MG63 (cell line): ENCODE results near the gene ECE1. TPM values are rescaled to one million over a fixed set of nuclear protein-coding genes. Genes with fewer than 3 reads are reported as not detected.
"Not testable (repeated sequence)": the region's sequence is repeated elsewhere in the genome, so short reads cannot be mapped to it uniquely, and the experiment has no call there.

Experiments
- DNase-seq: peaks from one replicate; pipeline ENCODE4 v3.0.0-alpha.2; 2020
- H3K27me3 ChIP-seq: fragments of 250-450 bp; sonication (Bioruptor Pico); 2 replicates; pipeline ENCODE4 v1.5.1; 2020; ENCODE audit warnings: mild to moderate bottlenecking, moderate library complexity
- H3K36me3 ChIP-seq: fragments of 250-450 bp; sonication (Bioruptor Pico); 2 replicates; pipeline ENCODE4 v1.5.1; 2020; ENCODE audit warnings: mild to moderate bottlenecking, moderate library complexity
- H3K4me3 ChIP-seq: fragments of 250-450 bp; sonication (Bioruptor Pico); 2 replicates; pipeline ENCODE4 v1.5.1; 2020; ENCODE audit warnings: mild to moderate bottlenecking, moderate library complexity
- H3K9me3 ChIP-seq: fragments of 250-450 bp; sonication (Bioruptor Pico); 2 replicates; pipeline ENCODE4 v1.5.1; 2020; ENCODE audit warnings: mild to moderate bottlenecking, moderate library complexity
- total RNA-seq: library from RNA; depleted of rRNA; stranded (reverse); fragments of >200 nt; shearing (Covaris generic); gene quantifications from 2 replicates; pipeline ENCODE4 v1.2.3, GENCODE V29; 2014; ENCODE audit warnings: low replicate concordance; rRNA removed

ECE1 gene
- total RNA-seq, 1 experiment from 2014 or later: 10.5 TPM

DNA sequence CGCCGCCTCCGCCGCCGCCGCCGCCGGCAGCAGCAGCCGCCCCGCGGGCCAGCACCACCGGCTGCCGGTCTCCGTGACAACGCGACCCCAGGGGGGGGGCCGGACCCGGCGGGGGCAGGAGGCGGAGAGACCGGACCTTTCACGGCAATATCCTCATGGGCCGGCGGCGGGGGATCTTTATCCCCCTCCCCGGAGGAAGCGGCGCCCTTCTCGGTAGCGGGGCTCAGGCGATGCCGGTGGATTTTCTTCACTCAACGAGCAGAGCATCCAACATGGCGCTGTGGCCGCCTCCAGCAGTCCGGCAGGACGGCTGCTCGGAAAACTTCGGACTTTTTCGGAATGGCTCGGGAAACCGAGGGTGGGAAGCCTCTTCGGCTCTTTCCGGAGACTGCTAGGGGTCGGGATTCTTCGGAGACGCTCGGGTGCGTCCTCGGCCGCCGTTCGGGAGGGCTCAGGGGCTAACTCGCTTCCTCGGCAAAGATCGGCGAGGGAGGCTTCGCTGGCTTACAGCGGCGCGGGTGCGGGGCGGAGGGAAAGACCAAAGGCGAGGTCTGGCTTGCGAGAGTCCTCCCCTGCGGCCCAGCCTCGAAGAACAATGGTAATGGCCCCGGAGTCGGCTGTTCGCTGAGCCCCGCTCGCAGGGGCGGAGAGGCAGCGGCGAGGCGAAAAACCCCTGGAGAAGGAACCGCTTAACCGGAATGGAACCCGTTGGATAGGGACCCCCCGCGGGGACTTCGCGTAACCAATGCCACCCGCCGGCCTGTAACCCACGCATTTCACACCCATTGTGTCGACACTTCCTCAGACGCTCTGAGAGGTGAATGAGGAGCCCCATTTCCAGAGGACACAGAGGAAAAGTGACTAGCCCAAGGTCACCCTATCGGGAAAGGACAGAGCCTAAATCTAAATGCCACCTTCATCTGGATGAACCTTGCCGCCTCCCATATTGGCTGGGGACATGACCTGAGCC, 113.4 kb downstream of the ECE1 start, which contains the start of gene EIF4G3:
Gene EIF4G3 (minus strand): TSS at position 312 of the 970 bp plus-strand sequence. CDS start 174,155 bp downstream, outside the sequence.
- Histone ChIP-seq H3K9me3 (no peaks in the 10 kb centered on the region), H3K27me3 (no peaks in the 10 kb centered on the region), H3K4me3 (peak within 1 kb of the TSS; percentile 82), H3K36me3 (peaks cover 9% of the 10 kb centered on the region; the same call in 1 of the 2 replicates)
- peak; percentile 94 for DNase-seq

DNA sequence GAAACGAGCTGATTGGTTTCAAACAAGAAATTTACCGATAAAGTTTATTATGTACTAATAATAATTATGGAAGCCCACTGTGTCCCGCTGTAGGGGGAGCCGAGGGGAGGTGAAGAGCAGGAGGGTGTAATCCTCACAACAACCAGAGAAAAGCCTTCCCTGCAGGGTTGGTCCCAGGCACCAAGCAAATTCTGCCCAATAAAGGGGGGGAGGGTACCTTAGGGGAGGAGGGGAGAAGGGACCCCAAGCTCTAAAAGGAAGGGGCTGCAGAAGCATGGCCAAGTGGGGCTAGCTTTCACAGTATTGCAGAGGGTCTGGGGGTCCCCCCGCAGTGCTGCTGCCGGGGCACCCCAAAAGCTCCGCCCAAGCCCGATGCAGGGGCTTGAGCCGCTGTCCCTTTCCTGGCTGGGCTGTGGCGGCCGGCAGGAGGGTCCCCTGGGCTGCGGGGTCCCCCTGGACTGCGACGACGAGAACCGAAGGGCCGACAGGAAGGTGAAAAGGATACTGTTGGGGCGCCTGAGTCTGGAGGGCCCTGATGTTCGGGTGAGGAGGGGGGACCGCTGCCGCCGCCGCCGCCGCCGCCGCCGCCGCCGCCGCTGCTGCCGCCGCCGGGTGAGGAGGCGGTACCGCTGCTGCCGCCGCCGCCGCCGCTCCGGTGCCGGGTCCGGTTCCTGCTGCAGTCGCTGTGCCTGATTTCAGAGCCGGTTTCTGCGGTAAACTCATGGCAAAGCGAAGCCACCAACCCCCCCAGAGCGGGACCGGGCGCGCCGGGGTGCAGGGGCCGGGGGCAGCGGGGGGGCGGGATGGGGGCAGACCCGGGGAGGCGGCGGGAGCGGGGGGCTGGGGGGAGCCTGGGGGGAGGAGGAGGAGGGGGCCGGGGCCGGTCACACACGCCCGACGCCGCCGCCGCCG, 114.3 kb downstream of the ECE1 start:
- Histone ChIP-seq H3K27me3 (no peaks in the 10 kb centered on the region), H3K9me3 (no peaks in the 10 kb centered on the region), H3K4me3 (peak overlapping the region; percentile 82), H3K36me3 (peaks cover 13% of the 10 kb centered on the region)
- DNase-seq: peak; percentile 37

DNA sequence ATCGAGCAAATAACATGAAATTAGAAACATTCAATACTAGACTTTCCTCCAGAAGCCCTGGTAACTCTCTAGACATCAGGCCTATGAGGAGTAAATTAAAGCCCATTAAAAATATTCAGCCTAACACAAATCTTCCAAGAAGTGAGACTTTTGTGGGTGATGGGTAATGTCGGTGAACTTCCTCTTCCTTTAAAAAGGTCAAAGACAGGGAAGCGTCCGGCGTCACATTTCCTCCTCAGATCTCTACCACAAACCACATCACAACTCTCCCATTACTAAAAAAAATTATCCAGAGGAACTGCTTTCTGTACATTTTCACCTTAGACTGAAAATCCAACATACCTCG, 115.0 kb downstream of the ECE1 start:
- peak; percentile 12 for DNase-seq
- Histone ChIP-seq H3K9me3 (no peaks in the 10 kb centered on the region), H3K36me3 (peaks cover 19% of the 10 kb centered on the region), H3K4me3 (peak overlapping the region; percentile 82), H3K27me3 (no peaks in the 10 kb centered on the region)

DNA sequence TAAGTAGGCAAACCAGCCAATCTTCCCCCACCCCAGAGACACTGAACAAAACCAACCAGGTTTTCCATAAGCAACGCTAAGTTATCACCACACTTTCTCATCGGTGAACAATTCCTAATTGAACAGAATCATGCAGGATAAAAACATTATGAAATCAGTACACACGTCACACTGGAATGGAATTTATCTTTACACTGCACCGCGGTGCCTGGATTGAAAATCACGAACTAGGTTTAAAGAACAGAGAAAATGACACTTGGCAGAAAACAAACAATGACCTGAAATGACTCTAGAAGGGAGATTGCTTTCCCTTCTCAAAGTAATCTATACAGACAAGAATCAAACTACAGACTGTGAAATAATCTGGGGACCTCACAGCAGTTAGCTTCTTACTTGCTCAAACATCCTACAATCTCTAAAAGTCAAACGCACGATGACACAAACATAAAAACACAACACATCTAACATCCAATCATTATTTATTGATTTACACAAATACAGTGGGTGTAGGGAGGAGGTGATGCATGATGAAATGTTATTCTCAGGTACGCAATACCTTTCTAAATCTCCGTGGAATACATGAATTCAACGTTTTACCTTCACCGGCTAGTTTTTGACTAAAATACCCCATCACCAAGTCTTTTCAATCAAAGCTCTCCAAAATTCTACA, 115.5 kb downstream of the ECE1 start:
- Histone ChIP-seq H3K9me3 (no peaks in the 10 kb centered on the region), H3K27me3 (no peaks in the 10 kb centered on the region), H3K4me3 (peak overlapping the region; percentile 82), H3K36me3 (peaks cover 25% of the 10 kb centered on the region)
- DNase-seq: no peak

DNA sequence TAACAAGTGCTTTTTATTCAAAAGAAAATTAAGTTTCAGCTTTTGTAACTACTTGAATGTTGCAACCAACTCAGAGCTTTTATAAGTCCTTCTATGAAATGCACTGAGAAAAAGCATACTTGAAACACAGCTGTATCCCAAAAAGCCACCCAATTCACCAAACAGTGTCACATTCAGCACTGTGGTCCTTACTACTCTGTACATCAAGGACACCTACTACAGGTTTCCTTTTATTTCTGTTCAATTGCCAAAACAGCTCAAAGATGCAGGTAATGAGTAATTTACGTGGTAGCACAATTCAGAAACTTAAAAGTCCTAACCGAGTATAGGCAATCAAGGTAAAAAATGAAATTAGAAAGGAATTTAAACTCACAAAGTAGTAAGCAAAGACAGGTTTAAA, 116.0 kb downstream of the ECE1 start:
- peak overlapping the region; percentile 82 for H3K4me3 ChIP-seq
- no peaks in the 10 kb centered on the region for H3K27me3 ChIP-seq
- no peaks in the 10 kb centered on the region for H3K9me3 ChIP-seq
- peaks cover 25% of the 10 kb centered on the region for H3K36me3 ChIP-seq
- DNase-seq: no peak

DNA sequence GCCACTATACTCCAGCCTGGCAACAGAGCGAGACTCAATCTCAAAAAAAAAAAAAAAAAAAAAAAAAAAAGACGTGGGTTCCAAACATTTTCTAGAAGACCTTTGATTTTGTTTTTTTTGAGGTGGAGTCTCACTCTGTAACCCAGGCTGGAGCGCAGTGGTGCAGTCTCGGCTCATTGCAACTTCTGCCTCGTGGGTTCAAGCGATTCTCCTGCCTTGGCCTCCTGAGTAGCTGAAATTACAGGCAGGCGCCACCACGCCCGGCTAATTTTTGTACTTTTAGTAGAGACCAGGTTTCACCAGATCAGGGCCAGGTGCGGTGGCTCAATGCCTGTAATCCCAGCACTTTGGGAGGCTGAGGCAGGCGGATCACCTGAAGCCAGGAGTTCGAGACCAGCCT, 117.2 kb downstream of the ECE1 start:
- DNase-seq, H3K4me3 ChIP-seq, H3K27me3 ChIP-seq, H3K9me3 ChIP-seq: not testable (repeated sequence)
- H3K36me3 ChIP-seq: peaks cover 30% of the 10 kb centered on the region

DNA sequence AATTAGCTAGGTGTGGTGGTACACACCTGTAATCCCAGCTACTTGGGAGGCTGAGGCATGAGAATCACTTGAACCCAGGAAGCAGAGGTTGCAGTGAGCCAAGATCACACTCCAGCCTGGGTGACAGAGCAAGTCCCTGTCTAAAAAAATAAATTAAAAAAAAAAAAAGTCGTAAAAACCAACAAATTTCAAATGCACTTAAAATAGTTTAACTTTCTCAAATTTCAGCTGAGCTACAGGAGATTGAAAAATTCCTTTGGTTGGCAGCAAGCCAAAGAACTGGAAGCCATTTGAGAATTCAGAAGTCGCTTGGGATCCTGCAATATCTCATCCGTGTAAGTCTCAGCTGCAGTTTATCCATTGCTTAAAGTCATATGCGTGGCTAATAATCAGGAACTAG, 119.4 kb downstream of the ECE1 start:
- H3K27me3 ChIP-seq, DNase-seq, H3K4me3 ChIP-seq, H3K9me3 ChIP-seq: not testable (repeated sequence)
- peaks cover 45% of the 10 kb centered on the region for H3K36me3 ChIP-seq

DNA sequence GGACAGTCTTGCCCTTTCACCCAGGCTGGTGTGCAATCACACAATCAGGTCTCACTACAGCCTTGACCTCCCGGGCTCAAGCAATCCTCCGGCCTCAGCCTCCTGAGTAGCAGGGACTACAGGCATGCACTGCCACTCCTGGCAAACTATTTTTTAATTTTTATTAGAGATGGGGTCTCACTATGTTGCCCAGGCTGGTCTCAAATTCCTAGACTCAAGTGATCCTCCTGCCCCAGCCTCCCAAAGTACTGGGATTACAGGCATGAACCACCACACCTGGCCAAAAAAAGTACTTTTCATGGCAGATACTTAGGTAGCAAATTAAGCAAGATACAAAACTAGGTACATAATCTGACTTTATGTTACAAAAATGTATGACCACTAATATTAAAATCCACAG, 121.8 kb downstream of the ECE1 start:
- DNase-seq: no peak
- H3K36me3 ChIP-seq: peaks cover 50% of the 10 kb centered on the region
- no peaks in the 10 kb centered on the region for H3K27me3 ChIP-seq
- H3K9me3 ChIP-seq: no peaks in the 10 kb centered on the region
- H3K4me3 ChIP-seq: no peak overlapping the region

Other genes starting within 250 kb of the ECE1 start
- gene EIF4G3, start 113.6 kb downstream of the ECE1 start, total RNA-seq: 16.0 and 23.3 TPM in 2 replicates
- 22.4 and 25.1 TPM in 2 replicates for gene NBPF3, start 149.7 kb upstream of the ECE1 start, total RNA-seq
- 1.9 and 4.2 TPM in 2 replicates for gene ALPL, start 219.0 kb upstream of the ECE1 start, total RNA-seq